Suprapubic skin (tissue), 4 donors: ENCODE results near the gene TDP2.

Experiments used
- CTCF ChIP-seq, 2 donors: fragments of 200-600 bp in 1 of 2; fragments of 450-650 bp in 1 of 2; sonication (generic) in 1 of 2; IDR thresholded peaks; one replicate each; pipeline ENCODE4 v1.5.1; 2016 to 2019; ENCODE audit warnings: antibody characterized with exemption in 2 of 2, mild to moderate bottlenecking in 1 of 2, moderate library complexity in 1 of 2
- EP300 ChIP-seq: sonication (generic); formaldehyde crosslinking; IDR thresholded peaks from one replicate; pipeline ENCODE4 v1.6.1; 2017; ENCODE audit warnings: antibody characterized with exemption
- POLR2A ChIP-seq, 2 donors: fragments of 450-650 bp; IDR thresholded peaks; one replicate each; pipeline ENCODE4 v1.6.1; 2017; ENCODE audit warnings: antibody characterized with exemption in 2 of 2, mild to moderate bottlenecking in 2 of 2, moderate library complexity in 2 of 2
- POLR2AphosphoS5 ChIP-seq, 3 donors: sonication (generic); formaldehyde crosslinking; IDR thresholded peaks; one replicate each; pipeline ENCODE4 v1.6.1; 2017; ENCODE audit warnings: antibody characterized with exemption in 3 of 3

GRCh38 chr6:24630856-24631505 is 35.7 kb downstream of the TDP2 start:
- TF ChIP-seq POLR2AphosphoS5 (IDR thresholded peaks at IDR 0.05) (no peak), CTCF (IDR thresholded peaks at IDR 0.05) (no peak), POLR2A (IDR thresholded peaks at IDR 0.05) (no peak), EP300 (no peak)
